NT2/D1 (cell line): ENCODE measurements around the gene CDON.
"Not testable (repeated sequence)": the region's sequence is repeated elsewhere in the genome, so short reads cannot be mapped to it uniquely, and the experiment has no call there.

Source experiments
- DNase-seq: peaks from one replicate; pipeline ENCODE4 v3.0.0-alpha.2; 2011; ENCODE audit warnings: low read depth, low spot score
- H3K27me3 ChIP-seq: 2 replicates; pipeline ENCODE4 v1.6.0; 2011; ENCODE audit warnings: mild to moderate bottlenecking; ENCODE audit not compliant: insufficient read length, insufficient read depth
- H3K36me3 ChIP-seq: 2 replicates; pipeline ENCODE4 v1.6.1; 2011; ENCODE audit warnings: mild to moderate bottlenecking, low read length, mixed read lengths; ENCODE audit not compliant: insufficient read depth, insufficient read length
- H3K4me1 ChIP-seq: 2 replicates; pipeline ENCODE4 v1.5.1; 2011; ENCODE audit not compliant: insufficient read depth, insufficient read length
- H3K4me3 ChIP-seq: 2 replicates; pipeline ENCODE4 v1.5.1; 2011; ENCODE audit warnings: low read depth; ENCODE audit not compliant: insufficient read length
- H3K9ac ChIP-seq: 2 replicates; pipeline ENCODE4 v1.6.0; 2011; ENCODE audit warnings: low read depth; ENCODE audit not compliant: insufficient read length
- H3K9me3 ChIP-seq: 2 replicates; pipeline ENCODE4 v1.5.1; 2011; ENCODE audit warnings: mild to moderate bottlenecking, low read length; ENCODE audit not compliant: insufficient read depth
- SUZ12 ChIP-seq: IDR thresholded peaks from 2 replicates; pipeline ENCODE4 v1.6.1; 2011; ENCODE audit not compliant: insufficient read length, insufficient read depth; ENCODE audit errors: extremely low read depth
- YY1 ChIP-seq: IDR thresholded peaks from 2 replicates; pipeline ENCODE4 v1.6.1; 2011; ENCODE audit not compliant: insufficient read length, insufficient read depth
- ZNF274 ChIP-seq: IDR thresholded peaks from 2 replicates; pipeline ENCODE4 v1.6.1; 2011; ENCODE audit warnings: mild to moderate bottlenecking, low read depth, low read length

The CDON gene

GRCh38 chr11:125924384-125925007 lies 138.2 kb downstream of the CDON start:
- Histone ChIP-seq H3K4me1 (peaks cover 4% of the 10 kb centered on the region), H3K4me3 (no peak overlapping the region)

DNA sequence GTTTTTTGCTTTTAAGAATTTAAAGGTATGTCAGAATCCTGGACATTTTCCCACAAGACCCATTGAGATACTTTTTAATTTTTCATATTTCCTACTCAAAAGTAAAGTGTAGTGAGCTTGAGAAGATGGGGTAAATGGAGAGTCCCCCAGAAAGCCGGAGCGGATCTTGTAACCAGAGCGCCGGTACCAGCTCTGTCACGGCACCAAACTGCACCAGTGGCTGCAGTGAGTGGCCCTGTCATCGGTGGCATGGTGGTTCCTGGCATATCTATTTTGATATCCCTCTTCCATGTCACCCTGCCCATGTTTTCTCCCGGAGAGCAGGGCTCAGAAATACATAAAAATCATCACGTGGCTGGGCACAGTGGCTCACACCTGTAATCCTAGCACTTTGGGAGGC lies 139.0 kb downstream of the CDON start:
- no peak overlapping the region for H3K4me3 ChIP-seq
- peaks cover 4% of the 10 kb centered on the region for H3K4me1 ChIP-seq
- DNase-seq = no peak
- H3K9me3 ChIP-seq = no peaks in the 10 kb centered on the region
- H3K36me3 ChIP-seq = no peaks in the 10 kb centered on the region
- H3K27me3 ChIP-seq = no peaks in the 10 kb centered on the region
- TF ChIP-seq YY1 = no peak
- TF ChIP-seq SUZ12 = no peak
- no peak for TF ChIP-seq ZNF274
- H3K9ac ChIP-seq = no peak overlapping the region

More at GRCh38 chr11:125924384-125925007, 138.2 kb downstream of the CDON start:
- Histone ChIP-seq H3K27me3 (no peaks in the 10 kb centered on the region), H3K36me3 (no peaks in the 10 kb centered on the region), H3K9me3 (no peaks in the 10 kb centered on the region), H3K9ac (peak overlapping the region; percentile 32)
- TF ChIP-seq YY1 = no peak
- TF ChIP-seq SUZ12 = no peak
- no peak for TF ChIP-seq ZNF274
- DNase-seq = no peak

DNA sequence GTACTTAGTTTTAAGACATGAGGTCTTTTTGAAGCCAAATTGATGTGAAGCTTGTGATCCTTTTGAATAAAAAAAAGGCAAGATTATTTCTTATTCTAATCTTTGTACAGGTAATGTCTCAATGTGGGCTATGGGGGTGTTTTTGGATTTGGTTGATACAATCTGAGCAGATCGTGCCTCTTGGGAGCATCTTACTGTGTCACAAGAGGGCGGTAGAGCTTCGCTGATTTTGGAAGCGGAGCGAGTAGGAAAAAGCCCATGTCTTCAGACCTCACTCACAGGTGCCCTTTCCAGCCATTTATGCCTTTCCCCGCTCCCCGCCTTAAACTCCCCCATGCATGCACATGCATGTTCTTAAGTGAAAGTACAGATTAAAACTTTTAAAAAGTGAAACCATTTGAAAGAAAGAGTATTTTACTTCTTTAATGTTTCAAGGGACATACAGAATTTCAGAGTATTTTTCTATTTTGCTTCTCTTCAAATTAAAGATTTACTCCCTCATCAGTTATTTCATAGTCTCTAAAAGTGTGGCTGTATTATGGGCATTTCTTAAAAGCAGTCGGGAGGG lies 139.6 kb downstream of the CDON start:
- Histone ChIP-seq H3K4me1 (peaks cover 7% of the 10 kb centered on the region), H3K9ac (no peak overlapping the region), H3K9me3 (no peaks in the 10 kb centered on the region), H3K4me3 (no peak overlapping the region), H3K27me3 (no peaks in the 10 kb centered on the region), H3K36me3 (no peaks in the 10 kb centered on the region)
- DNase-seq = peak; percentile 80
- TF ChIP-seq ZNF274 = no peak
- TF ChIP-seq SUZ12 = no peak
- TF ChIP-seq YY1 = no peak

- H3K4me3 ChIP-seq = no peak overlapping the region
- H3K4me1 ChIP-seq = peaks cover 7% of the 10 kb centered on the region
- H3K27me3 ChIP-seq = no peaks in the 10 kb centered on the region
- no peaks in the 10 kb centered on the region for H3K9me3 ChIP-seq
- no peak for TF ChIP-seq ZNF274
- no peak for TF ChIP-seq SUZ12
- no peak for TF ChIP-seq YY1
- no peaks in the 10 kb centered on the region for H3K36me3 ChIP-seq
- DNase-seq = no peak
- no peak overlapping the region for H3K9ac ChIP-seq
These were observed 140.5 kb downstream of the CDON start for GRCh38 chr11:125922156-125922555.

DNA sequence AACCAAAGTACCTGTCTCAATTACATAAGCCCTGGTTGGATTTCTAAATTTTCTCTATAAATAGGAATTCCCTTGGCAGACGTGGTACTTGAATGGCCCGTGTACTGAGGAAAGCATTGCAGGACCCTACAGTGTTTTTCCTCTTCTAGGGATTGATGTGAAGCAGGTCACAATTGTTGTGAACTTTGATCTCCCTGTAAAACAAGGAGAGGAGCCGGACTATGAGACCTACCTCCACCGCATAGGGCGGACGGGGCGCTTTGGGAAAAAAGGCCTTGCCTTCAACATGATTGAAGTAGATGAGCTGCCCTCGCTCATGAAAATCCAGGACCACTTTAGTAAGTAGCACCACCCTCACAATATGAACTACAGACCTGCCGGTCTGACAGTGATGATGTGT lies 141.6 kb downstream of the CDON start:
- no peaks in the 10 kb centered on the region for H3K36me3 ChIP-seq
- H3K4me1 ChIP-seq = peaks cover 7% of the 10 kb centered on the region
- no peaks in the 10 kb centered on the region for H3K9me3 ChIP-seq
- no peaks in the 10 kb centered on the region for H3K27me3 ChIP-seq
- no peak overlapping the region for H3K4me3 ChIP-seq
- no peak for TF ChIP-seq SUZ12
- no peak for TF ChIP-seq ZNF274
- TF ChIP-seq YY1 = no peak
- DNase-seq = no peak
- H3K9ac ChIP-seq = no peak overlapping the region

DNA sequence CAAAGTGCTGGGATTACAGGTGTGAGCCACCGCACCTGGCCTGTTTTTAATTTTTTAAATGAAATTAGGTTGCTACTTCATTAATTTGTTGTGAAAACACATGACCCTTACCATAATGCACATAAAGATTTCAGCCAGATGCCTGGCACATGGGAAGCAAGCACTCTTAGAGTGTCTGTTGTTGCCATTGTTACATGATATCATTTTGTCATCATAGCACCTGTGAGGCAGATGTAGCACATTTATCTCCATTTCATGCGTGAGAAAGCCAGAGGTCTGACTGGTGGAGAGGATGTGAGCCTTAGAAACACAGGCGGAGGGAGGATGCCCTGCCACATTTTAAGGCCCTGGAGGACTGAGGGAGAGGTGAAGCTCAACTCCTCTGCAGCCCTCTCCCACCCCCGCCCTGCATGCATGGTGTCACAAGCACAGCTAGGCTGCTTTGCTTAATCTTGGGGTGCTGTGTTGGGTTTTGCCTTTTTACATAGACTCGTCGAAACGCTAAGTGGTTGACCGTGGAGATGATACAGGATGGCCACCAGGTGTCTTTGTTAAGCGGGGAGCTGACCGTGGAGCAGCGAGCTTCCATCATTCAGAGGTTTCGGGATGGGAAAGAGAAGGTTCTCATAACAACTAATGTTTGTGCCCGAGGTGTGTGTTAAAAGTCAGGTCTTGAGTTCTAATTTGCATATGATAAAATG lies 144.4 kb downstream of the CDON start:
- Histone ChIP-seq H3K9me3 (no peaks in the 10 kb centered on the region), H3K9ac (no peak overlapping the region), H3K4me3 (no peak overlapping the region), H3K27me3 (no peaks in the 10 kb centered on the region), H3K4me1 (peaks cover 3% of the 10 kb centered on the region), H3K36me3 (no peaks in the 10 kb centered on the region)
- no peak for DNase-seq
- TF ChIP-seq ZNF274 (no peak), SUZ12 (no peak), YY1 (no peak)

- H3K9me3 ChIP-seq = no peaks in the 10 kb centered on the region
- no peaks in the 10 kb centered on the region for H3K36me3 ChIP-seq
- H3K4me3 ChIP-seq = no peak overlapping the region
- H3K9ac ChIP-seq = no peak overlapping the region
- TF ChIP-seq YY1 (no peak), ZNF274 (no peak), SUZ12 (no peak)
- DNase-seq = no peak
- no peaks in the 10 kb centered on the region for H3K27me3 ChIP-seq
- peaks cover 3% of the 10 kb centered on the region for H3K4me1 ChIP-seq
These were observed 145.9 kb downstream of the CDON start for GRCh38 chr11:125916683-125917347.

GRCh38 chr11:125914601-125915000 lies 148.1 kb downstream of the CDON start:
- DNase-seq, H3K9ac ChIP-seq, H3K27me3 ChIP-seq, H3K4me1 ChIP-seq, H3K4me3 ChIP-seq, H3K36me3 ChIP-seq, H3K9me3 ChIP-seq: not testable (repeated sequence)
